Fibroblast of lung (primary cell): ENCODE data around the gene SLC2A1.

Experiments
- EZH2 ChIP-seq: IDR thresholded peaks from 2 replicates; pipeline ENCODE4 v1.5.1; 2012; ENCODE audit warnings: low read length, control low read depth, mild to moderate bottlenecking; ENCODE audit errors: missing control alignments
- TF ChIP-seq, protein P1 (sequence below), 2 donors: IDR thresholded peaks in 1 of 2; conservative IDR thresholded peaks in 1 of 2; 1 replicate in 1 of 2; 2 replicates in 1 of 2; pipeline ENCODE4 v1.5.1; 2011 to 2012; ENCODE audit warnings: low read length in 2 of 2, control low read depth in 1 of 2, inconsistent platforms in 1 of 2, low read depth in 1 of 2, mild to moderate bottlenecking in 1 of 2

DNA sequence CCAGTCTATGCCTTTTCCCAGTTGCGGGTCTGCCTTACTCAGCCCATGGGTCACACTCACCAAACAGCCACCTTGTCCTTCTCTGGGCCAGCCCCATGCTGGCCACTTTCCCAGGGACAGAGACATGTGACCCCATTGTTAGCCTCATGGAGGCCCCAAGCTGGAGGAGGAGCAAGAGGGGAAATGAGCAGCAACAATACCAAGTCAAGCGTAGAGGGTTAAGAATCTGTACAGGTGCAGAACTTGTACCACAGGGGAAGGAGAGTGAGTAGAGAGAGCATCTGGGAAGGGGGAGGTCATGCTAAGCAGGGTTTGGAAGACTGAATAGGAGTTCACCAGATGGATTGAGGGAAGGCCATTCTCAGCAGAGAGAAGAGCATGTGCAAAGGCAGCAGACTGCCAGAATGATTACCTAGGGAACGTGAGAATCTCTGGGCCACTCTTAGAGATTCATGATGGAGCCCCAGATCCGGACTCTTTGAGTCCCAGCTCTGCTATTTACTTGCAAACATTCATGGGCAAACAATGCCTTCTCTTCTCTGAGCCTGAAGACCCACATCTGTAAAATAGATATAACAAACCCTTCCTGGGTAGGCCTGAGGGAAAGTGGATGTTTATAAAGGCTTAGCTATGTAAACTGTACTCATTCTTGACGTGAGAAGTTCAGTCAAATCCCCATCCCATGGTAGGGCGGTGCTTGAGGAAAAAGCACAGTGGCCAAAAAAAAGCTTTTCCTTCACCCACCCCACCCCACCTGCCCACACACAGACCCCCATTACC, 2.8 kb upstream of the SLC2A1 start:
- TF ChIP-seq EZH2, result no peak
- TF ChIP-seq, protein P1, sequence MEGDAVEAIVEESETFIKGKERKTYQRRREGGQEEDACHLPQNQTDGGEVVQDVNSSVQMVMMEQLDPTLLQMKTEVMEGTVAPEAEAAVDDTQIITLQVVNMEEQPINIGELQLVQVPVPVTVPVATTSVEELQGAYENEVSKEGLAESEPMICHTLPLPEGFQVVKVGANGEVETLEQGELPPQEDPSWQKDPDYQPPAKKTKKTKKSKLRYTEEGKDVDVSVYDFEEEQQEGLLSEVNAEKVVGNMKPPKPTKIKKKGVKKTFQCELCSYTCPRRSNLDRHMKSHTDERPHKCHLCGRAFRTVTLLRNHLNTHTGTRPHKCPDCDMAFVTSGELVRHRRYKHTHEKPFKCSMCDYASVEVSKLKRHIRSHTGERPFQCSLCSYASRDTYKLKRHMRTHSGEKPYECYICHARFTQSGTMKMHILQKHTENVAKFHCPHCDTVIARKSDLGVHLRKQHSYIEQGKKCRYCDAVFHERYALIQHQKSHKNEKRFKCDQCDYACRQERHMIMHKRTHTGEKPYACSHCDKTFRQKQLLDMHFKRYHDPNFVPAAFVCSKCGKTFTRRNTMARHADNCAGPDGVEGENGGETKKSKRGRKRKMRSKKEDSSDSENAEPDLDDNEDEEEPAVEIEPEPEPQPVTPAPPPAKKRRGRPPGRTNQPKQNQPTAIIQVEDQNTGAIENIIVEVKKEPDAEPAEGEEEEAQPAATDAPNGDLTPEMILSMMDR (conservative IDR thresholded peaks at IDR 0.05 in 1 of 2, IDR thresholded peaks at IDR 0.05 in 1 of 2; ENCODE audit: low read depth in 1 of 2, low read length in 2 of 2), result no peak
